ENCODE results near the gene TMEM132C.

The TMEM132C gene

GRCh38 chr12:128619263-128619662 is 352.3 kb downstream of the TMEM132C start:
- no peak for DNase-seq

GRCh38 chr12:128621304-128621703 is 354.3 kb downstream of the TMEM132C start:
- DNase-seq, result no peak

GRCh38 chr12:128623748-128624147 is 356.8 kb downstream of the TMEM132C start:
- DNase-seq, result no peak

- DNase-seq, result no peak
Observed at GRCh38 chr12:128626808-128627320, 359.9 kb downstream of the TMEM132C start.

GRCh38 chr12:128627659-128628058 is 360.7 kb downstream of the TMEM132C start:
- DNase-seq, result no peak

GRCh38 chr12:128629979-128630378 is 363.0 kb downstream of the TMEM132C start:
- no peak for DNase-seq

- DNase-seq, result no peak
Observed at GRCh38 chr12:128637642-128638606, 371.0 kb downstream of the TMEM132C start.

GRCh38 chr12:128639089-128639488 is 372.1 kb downstream of the TMEM132C start:
- DNase-seq, result no peak

GRCh38 chr12:128643155-128643554 is 376.2 kb downstream of the TMEM132C start:
- DNase-seq, result no peak

- no peak for DNase-seq
Observed at GRCh38 chr12:128644664-128645296, 377.8 kb downstream of the TMEM132C start.

GRCh38 chr12:128649902-128650301 is 382.9 kb downstream of the TMEM132C start:
- DNase-seq, result no peak

GRCh38 chr12:128652136-128652751 is 385.3 kb downstream of the TMEM132C start:
- DNase-seq, result no peak

GRCh38 chr12:128654468-128654867 is 387.5 kb downstream of the TMEM132C start:
- no peak for DNase-seq

- no peak for DNase-seq
Observed at GRCh38 chr12:128657378-128657777, 390.4 kb downstream of the TMEM132C start.

GRCh38 chr12:128660532-128661225 is 393.7 kb downstream of the TMEM132C start:
- no peak for DNase-seq

- no peak for DNase-seq
Observed at GRCh38 chr12:128661226-128661569, 394.2 kb downstream of the TMEM132C start.

- DNase-seq, result no peak
Observed at GRCh38 chr12:128662101-128662500, 395.1 kb downstream of the TMEM132C start.

GRCh38 chr12:128664501-128664900 is 397.5 kb downstream of the TMEM132C start:
- no peak for DNase-seq

GRCh38 chr12:128667193-128667592 is 400.2 kb downstream of the TMEM132C start:
- no peak for DNase-seq

GRCh38 chr12:128671528-128672042 is 404.6 kb downstream of the TMEM132C start:
- no peak for DNase-seq

GRCh38 chr12:128672428-128672827 is 405.5 kb downstream of the TMEM132C start:
- no peak for DNase-seq

- no peak for DNase-seq
Observed at GRCh38 chr12:128672893-128673292, 405.9 kb downstream of the TMEM132C start.

- DNase-seq, result no peak
Observed at GRCh38 chr12:128675576-128675975, 408.6 kb downstream of the TMEM132C start.
